GM12892 (cell line): Measurements from ENCODE around the gene RBP5.

Experiments used
- POLR2A ChIP-seq: IDR thresholded peaks from 2 replicates; pipeline ENCODE4 v1.6.1; 2011; ENCODE audit warnings: low read depth, low read length, control low read depth
- POLR2AphosphoS5 ChIP-seq: IDR thresholded peaks from 2 replicates; pipeline ENCODE4 v1.6.1; 2011; ENCODE audit warnings: low read depth, low read length, control low read depth
- TAF1 ChIP-seq: IDR thresholded peaks from 2 replicates; pipeline ENCODE4 v1.6.1; 2011; ENCODE audit warnings: low read depth, mild to moderate bottlenecking, control low read depth, low read length, borderline replicate concordance

GRCh38 chr12:7106082-7106481 is 22.6 kb downstream of the RBP5 start:
- TF ChIP-seq POLR2A (no peak), POLR2AphosphoS5 (no peak), TAF1 (no peak)
